Glutamatergic neuron (in vitro differentiated cells): ENCODE data around the gene GRID1. TPM values are rescaled to one million over a fixed set of nuclear protein-coding genes. Genes with fewer than 3 reads are reported as not detected.

Experiments used
- DNase-seq: peaks from one replicate; pipeline ENCODE4 v3.0.0; 2022
- H3K27ac Mint-ChIP-seq: one replicate; pipeline ENCODE4 v1.8.0; 2020; ENCODE audit warnings: mild to moderate bottlenecking, mixed read lengths, inconsistent platforms; ENCODE audit not compliant: unreplicated experiment
- H3K27me3 Mint-ChIP-seq: one replicate; pipeline ENCODE4 v1.8.0; 2020; ENCODE audit warnings: mild to moderate bottlenecking, moderate library complexity, mixed read lengths, inconsistent platforms; ENCODE audit not compliant: unreplicated experiment
- H3K36me3 Mint-ChIP-seq: one replicate; pipeline ENCODE4 v1.8.0; 2020; ENCODE audit warnings: mild to moderate bottlenecking, mixed read lengths, inconsistent platforms; ENCODE audit not compliant: unreplicated experiment
- H3K4me1 Mint-ChIP-seq: one replicate; pipeline ENCODE4 v1.8.0; 2020; ENCODE audit warnings: mild to moderate bottlenecking, low read depth, mixed read lengths, inconsistent platforms; ENCODE audit not compliant: unreplicated experiment
- H3K4me3 Mint-ChIP-seq: one replicate; pipeline ENCODE4 v1.8.0; 2020; ENCODE audit warnings: mild to moderate bottlenecking, mixed read lengths, inconsistent platforms; ENCODE audit not compliant: unreplicated experiment
- H3K9me3 Mint-ChIP-seq: one replicate; pipeline ENCODE4 v1.8.0; 2020; ENCODE audit warnings: mild to moderate bottlenecking, moderate library complexity, mixed read lengths, inconsistent platforms; ENCODE audit not compliant: unreplicated experiment
- total RNA-seq: library from RNA; stranded (reverse); fragmentation: NEBNext Ultra II Directional; extraction: Animal tissue kit (Norgen Biotek cat#: 25700); gene quantifications from one replicate; pipeline ENCODE4 v1.2.1, GENCODE V29; 2021; ENCODE audit not compliant: unreplicated experiment
- TF ChIP-seq, protein P1 (sequence below): fragments of 200-600 bp; sonication (generic); IDR thresholded peaks from one replicate; pipeline ENCODE4 v1.5.0; 2021; ENCODE audit not compliant: partially characterized antibody, unreplicated experiment

The GRID1 gene
- total RNA-seq, 1 donor from 2014 or later: 8.0 TPM

DNA sequence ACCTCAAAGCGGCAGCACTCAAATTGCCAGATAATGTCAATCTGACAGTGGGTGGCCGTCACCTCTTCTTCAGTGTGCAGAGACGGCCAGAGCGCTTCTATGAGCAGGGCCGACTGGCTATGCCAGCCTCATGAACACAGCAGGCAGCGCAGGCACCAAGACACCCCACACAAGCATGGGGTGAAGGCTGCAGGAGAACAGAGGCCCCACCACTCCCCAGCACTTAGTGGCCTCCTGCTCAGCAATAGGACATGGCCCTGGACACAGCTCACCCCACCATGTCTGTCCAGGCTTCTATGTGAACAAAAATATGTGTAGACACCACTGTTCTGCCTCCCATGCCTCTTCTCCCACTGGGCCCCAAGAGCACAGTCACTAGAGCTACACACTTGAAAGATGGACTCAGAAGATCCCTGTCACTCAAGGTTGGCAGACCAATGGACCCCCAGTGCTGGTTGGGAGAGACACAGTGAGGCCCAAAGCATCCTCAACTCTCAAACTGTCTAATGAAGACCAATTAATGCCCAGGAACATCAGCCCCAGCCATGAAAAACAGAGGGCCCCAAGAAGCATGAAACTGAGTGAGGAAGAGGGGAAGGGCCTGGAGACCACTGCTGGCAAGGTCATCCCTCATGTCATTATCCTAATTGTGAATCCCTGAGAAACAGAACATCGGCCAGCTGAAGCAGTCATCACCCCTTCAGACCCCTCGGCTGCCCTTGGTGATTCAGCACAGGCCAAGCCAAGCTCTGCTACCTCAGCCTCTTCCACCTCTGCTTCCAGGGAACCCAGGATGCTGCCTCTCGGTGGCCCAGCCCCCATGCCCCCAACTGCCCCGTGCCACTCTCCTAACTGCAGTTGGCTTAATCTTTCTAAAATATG, 77.7 kb downstream of the GRID1 start:
- Mint-ChIP-seq H3K4me3 (no peak overlapping the region), H3K9me3 (peaks cover 3% of the 10 kb centered on the region), H3K36me3 (no peaks in the 10 kb centered on the region), H3K27me3 (peaks cover 7% of the 10 kb centered on the region), H3K4me1 (no peaks in the 10 kb centered on the region), H3K27ac (no peak overlapping the region)
- DNase-seq: no peak
- TF ChIP-seq, protein P1, sequence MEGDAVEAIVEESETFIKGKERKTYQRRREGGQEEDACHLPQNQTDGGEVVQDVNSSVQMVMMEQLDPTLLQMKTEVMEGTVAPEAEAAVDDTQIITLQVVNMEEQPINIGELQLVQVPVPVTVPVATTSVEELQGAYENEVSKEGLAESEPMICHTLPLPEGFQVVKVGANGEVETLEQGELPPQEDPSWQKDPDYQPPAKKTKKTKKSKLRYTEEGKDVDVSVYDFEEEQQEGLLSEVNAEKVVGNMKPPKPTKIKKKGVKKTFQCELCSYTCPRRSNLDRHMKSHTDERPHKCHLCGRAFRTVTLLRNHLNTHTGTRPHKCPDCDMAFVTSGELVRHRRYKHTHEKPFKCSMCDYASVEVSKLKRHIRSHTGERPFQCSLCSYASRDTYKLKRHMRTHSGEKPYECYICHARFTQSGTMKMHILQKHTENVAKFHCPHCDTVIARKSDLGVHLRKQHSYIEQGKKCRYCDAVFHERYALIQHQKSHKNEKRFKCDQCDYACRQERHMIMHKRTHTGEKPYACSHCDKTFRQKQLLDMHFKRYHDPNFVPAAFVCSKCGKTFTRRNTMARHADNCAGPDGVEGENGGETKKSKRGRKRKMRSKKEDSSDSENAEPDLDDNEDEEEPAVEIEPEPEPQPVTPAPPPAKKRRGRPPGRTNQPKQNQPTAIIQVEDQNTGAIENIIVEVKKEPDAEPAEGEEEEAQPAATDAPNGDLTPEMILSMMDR: no peak

DNA sequence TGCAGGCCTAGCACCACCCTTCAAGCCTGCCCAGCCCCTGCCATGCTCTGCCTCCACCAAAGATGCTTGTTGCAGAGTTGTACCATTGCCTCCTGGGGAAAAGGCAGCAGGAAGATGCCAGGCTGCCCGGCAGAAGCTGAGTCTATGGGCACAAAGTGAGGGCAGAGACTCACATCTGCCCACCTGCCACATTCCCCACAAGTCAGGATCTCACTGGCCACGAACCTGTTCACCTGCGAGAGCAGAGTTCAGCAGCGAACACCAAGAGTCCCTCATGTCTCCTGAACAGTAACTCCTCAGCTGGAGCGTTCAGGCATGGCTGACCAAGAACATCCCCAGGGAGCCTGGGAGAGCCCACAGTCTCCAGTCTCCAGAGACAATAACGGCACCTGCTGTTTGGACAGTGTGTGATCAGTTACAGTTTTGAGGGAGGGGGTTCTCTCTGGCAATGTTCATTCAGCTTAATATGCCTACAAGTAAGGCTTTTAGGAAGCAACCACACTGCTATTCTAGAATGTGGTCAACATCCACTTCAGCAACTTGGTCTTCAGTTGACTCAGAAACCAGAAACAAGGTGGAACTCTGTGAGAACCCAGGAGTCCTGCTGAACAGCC, 78.5 kb downstream of the GRID1 start:
- H3K4me1 Mint-ChIP-seq: no peaks in the 10 kb centered on the region
- no peak overlapping the region for H3K27ac Mint-ChIP-seq
- TF ChIP-seq, protein P1: no peak
- peaks cover 6% of the 10 kb centered on the region for H3K9me3 Mint-ChIP-seq
- no peaks in the 10 kb centered on the region for H3K36me3 Mint-ChIP-seq
- peak; percentile 6 for DNase-seq
- H3K27me3 Mint-ChIP-seq: peaks cover 7% of the 10 kb centered on the region
- no peak overlapping the region for H3K4me3 Mint-ChIP-seq

DNA sequence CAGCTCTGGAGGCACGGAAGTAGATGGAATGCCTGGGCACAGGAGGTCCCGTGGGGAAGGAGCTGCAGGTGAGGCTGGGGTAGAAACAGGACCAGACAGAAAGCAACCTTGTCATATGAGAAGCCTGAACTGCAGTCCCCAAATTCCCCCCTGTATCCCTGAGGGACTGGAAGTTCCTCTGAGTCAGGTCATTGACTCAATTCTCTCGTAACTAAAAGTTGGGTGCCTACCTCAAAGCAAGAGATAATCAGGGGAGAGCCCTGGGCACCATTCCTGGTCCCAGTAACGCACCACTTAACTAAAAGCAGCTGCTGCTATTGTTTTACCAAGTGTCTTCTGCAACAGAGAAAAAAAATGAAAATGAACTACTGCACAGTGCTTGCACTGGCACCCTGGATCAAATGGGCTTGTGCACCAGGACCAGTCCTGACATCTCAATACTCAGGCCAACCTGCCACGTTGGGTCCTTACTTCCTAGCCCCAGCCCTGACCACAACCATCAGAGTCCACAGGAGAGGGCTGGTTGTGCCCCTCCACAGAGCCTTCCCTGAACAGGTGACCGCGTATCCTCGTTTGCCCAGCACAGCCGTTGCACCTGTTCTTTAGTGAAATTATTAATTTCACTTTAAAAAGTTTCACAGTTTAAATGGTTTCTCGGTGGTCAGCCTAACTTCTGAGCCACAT, 79.3 kb downstream of the GRID1 start:
- Mint-ChIP-seq H3K4me3 (no peak overlapping the region), H3K27me3 (peaks cover 8% of the 10 kb centered on the region), H3K9me3 (peaks cover 6% of the 10 kb centered on the region), H3K36me3 (no peaks in the 10 kb centered on the region), H3K27ac (no peak overlapping the region), H3K4me1 (no peaks in the 10 kb centered on the region)
- TF ChIP-seq, protein P1: no peak
- DNase-seq: peak; percentile 11

DNA sequence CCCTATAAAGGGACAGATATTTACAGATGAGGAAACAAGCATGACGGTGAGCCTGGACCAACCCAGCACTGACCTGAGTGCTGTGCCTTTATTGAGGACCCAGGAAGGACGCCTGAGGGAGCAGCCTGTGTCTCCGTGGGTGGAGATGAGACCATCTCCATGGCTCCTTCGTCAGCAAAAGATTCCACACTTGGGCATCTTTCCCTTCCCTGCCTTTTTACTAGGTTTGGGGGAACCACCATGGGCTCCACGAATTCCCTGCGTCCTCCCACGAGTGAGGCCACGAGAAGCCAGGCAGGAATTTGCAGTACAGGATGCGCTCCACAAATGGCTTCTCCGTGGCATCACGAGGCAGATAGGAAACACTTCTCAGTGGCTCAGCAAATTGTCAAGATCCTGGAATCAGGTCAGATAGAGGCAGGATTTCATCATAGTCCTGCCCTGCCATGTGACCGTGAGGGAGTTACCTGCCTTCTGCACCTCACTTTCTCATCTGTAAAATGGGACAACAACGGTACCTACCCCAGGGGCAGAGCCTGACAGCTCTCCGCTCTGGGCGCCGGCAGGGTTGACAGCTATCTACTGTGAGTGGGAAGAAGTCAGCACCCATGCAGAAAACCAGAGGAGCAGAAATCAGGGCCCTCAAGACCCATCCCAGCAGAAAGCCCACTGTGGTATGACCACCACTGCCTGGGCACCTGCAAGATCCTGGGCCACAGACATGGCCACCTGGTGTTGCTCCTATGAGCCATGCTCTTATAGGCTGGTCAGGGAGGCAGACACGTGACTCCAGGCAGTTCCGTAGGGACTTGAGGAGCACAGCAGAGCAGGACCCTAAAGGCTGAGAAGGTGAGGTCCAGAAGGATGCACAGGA, 80.1 kb downstream of the GRID1 start:
- no peak overlapping the region for H3K27ac Mint-ChIP-seq
- peaks cover 8% of the 10 kb centered on the region for H3K27me3 Mint-ChIP-seq
- peaks cover 6% of the 10 kb centered on the region for H3K9me3 Mint-ChIP-seq
- no peaks in the 10 kb centered on the region for H3K4me1 Mint-ChIP-seq
- peak; percentile 3 for DNase-seq
- H3K36me3 Mint-ChIP-seq: no peaks in the 10 kb centered on the region
- no peak overlapping the region for H3K4me3 Mint-ChIP-seq
- TF ChIP-seq, protein P1: no peak
